ENCODE data around the gene ACTL7B. TPM values are rescaled to one million over a fixed set of nuclear protein-coding genes. Genes with fewer than 3 reads are reported as not detected.

Gene ACTL7B
- polyA plus RNA-seq, 12 donors: not detected

Other genes with a start within 250 kb of the ACTL7B start
- gene ACTL7A, start 6.3 kb upstream of the ACTL7B start, polyA plus RNA-seq (ENCODE audit: insufficient read length in 12 of 12): not detected
- 10 to 100 TPM in 11 of 12 donors, not detected in 1; 20.2 to 45.0 (median 32.8) TPM for gene ELP1, start 78.1 kb upstream of the ACTL7B start, polyA plus RNA-seq (ENCODE audit: insufficient read length in 12 of 12)
- 10 to 100 TPM in 11 of 12 donors, not detected in 1; 10.3 to 37.7 (median 14.8) TPM for gene ABITRAM, start 78.4 kb upstream of the ACTL7B start, polyA plus RNA-seq (ENCODE audit: insufficient read length in 12 of 12)
- 10 to 100 TPM in 11 of 12 donors, not detected in 1; 25.4 to 35.1 (median 31.2) TPM for gene CTNNAL1, start 157.5 kb upstream of the ACTL7B start, polyA plus RNA-seq (ENCODE audit: insufficient read length in 12 of 12)